Loucy (cell line): ENCODE results near the gene TRAP1.

ENCODE experiments used
- EZH2phosphoT487 ChIP-seq: fragments of 200-600 bp; IDR thresholded peaks from 2 replicates; pipeline ENCODE4 v1.6.1; 2018; ENCODE audit warnings: antibody characterized with exemption, mild to moderate bottlenecking, moderate library complexity, borderline replicate concordance
- TF ChIP-seq, protein P1 (sequence below): fragments of 200-600 bp; sonication (generic); conservative IDR thresholded peaks from 2 replicates; pipeline ENCODE4 v1.5.1; 2014; ENCODE audit warnings: mild to moderate bottlenecking, antibody characterized with exemption, low read length

- TF ChIP-seq, protein P1, sequence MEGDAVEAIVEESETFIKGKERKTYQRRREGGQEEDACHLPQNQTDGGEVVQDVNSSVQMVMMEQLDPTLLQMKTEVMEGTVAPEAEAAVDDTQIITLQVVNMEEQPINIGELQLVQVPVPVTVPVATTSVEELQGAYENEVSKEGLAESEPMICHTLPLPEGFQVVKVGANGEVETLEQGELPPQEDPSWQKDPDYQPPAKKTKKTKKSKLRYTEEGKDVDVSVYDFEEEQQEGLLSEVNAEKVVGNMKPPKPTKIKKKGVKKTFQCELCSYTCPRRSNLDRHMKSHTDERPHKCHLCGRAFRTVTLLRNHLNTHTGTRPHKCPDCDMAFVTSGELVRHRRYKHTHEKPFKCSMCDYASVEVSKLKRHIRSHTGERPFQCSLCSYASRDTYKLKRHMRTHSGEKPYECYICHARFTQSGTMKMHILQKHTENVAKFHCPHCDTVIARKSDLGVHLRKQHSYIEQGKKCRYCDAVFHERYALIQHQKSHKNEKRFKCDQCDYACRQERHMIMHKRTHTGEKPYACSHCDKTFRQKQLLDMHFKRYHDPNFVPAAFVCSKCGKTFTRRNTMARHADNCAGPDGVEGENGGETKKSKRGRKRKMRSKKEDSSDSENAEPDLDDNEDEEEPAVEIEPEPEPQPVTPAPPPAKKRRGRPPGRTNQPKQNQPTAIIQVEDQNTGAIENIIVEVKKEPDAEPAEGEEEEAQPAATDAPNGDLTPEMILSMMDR: no peak
- TF ChIP-seq EZH2phosphoT487: no peak
Measured at GRCh38 chr16:3696425-3697218, 20.7 kb downstream of the TRAP1 start.
